HG03342 (cell line): ENCODE measurements around the gene ZNF423.

ENCODE experiments used
- ATAC-seq: cut with Tn5 transposase; IDR thresholded peaks from one replicate; pipeline ENCODE4 v1.9.1; 2021; ENCODE audit warnings: mild to moderate bottlenecking, moderate library complexity; ENCODE audit not compliant: unreplicated experiment

ZNF423 gene

DNA sequence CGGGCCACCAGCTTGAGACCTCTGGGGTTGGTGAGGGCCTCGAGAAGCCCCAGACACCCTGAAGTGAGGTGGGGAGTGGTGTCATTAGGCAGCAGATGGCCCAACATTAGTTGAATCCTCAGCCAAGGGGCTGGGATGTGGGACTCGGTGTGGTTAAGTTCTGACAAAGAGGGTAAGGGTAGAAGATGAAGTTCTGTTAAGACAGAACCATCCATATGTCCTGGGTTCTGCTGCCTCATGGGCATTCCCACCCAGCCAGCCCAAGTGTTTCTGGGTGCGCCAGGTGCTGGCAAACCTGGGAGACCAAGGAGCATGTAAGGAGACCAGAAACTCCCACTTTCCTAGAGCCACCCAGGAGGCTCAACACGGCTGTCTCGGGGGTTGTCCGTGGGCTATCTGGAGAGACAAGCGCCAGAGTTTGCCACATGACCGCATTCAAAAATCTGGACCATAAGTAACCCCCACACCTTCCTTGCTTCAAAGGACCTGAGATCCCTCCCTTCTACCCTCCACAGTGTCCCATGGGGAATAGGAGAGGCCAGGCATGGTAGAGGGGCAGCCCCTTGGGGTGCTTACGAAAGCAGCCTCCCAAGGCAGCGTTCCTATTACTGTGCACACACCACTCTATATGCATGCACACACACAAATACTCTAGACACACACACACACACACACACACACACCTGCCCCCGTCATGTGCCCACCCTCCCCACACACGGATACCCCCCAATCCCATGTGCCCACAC is 353.6 kb downstream of the ZNF423 start:
- no peak for ATAC-seq

DNA sequence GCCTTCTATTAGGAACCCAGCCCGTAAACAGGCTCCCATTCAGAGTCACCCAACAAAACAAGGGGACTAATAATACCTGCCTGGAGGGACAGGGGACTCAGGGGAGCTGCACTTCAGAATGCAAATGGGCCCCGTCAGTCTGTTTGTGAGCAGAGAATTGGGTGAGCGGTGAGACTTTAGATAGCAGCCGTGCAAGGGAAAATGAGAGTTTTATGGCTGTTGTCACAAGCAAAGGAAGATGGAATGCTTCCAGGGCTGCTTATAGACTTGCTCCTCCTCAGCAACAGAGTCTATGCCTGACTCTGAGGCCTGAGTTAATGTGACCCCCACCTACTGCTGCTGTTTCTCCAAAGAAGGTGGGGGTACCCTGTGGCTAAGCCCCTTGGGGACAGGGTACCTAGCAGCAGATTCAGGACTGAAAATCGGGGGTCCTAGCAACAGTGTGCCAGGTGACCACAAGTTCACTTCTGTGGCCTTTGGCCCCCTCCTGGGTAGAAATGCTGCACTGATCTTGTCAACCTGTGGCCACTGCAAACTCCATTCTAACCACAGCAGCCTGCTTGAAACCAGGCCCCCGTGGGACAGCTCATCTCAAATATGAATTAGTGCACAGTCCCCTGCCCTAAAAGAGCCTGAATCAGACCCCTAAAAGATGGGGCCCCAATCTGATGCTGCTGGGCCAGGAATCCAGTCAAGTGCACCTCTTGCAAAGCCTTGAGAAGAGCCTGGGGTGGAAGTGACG is 355.9 kb downstream of the ZNF423 start:
- no peak for ATAC-seq

DNA sequence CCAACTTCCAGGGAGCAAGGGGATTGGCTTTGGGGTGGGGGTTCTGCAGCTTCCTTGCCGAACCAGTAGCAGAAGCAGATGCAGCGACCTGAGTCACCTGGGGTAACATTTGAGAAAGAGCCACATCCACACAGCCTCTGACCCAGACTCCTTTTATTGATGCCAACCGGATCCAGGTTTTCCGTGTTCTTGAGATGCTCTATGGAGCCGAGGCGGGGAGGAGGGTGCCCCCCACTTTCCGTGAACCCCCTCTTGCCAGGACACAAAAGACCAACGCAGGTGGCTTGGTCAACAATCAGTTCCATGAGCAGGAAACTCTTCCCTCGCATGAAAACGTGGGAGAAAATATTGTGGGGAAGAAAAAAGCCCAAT is 356.5 kb downstream of the ZNF423 start:
- ATAC-seq, result no peak

DNA sequence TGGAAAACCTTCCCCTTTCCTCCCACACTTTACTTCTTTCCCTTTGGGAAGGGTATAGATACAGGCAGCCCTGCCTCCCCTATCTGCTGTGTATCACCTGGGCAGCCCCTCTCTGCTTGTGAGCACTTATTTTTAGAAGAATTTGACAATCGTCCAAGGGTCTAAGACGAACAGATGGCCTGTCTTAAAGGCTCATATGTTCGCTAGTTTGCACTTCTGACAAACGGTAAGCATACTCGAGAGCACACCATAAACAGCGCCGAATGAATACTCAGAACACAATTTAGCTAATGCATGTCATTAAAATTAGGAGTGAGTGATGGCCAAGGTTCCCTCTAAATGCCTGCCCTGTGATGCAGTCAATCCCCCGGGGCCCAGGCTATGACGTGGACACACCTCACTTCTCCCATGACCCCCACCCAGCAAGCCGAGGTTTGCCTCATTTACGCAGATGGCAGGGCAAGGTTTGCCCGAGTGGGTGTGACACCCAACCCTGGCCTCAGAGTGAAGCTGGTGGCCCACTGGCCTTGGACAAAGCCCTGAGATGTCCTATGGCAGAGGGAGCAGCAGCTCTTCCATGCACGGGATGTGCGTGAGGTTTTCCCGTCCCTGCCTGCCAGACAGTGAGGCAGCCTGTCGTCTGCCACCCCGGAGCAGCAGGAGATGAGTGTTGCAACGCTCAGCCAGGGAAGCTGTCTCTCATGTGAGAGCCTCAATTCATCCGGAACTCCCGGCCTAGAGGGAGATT is 357.1 kb downstream of the ZNF423 start:
- ATAC-seq, result no peak

DNA sequence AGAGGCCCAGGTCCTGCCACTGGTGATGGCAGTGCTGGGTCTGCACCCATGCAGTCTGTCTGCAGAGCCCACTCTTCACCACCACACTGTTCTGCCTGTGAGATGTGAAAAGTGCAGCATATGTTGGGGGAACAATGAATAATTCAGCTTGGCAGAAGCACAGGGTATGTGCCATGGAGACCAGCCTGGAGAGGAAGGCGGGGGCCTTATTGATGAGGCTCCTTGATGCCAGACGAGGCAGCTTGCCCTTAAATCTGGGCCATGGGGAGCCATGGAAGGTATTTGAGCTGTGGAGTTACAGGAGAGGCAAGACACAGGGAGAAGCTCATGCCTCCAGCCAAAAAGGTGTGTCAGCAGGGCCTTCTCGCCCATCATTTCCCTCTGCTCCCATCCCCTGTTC is 357.6 kb downstream of the ZNF423 start:
- no peak for ATAC-seq

DNA sequence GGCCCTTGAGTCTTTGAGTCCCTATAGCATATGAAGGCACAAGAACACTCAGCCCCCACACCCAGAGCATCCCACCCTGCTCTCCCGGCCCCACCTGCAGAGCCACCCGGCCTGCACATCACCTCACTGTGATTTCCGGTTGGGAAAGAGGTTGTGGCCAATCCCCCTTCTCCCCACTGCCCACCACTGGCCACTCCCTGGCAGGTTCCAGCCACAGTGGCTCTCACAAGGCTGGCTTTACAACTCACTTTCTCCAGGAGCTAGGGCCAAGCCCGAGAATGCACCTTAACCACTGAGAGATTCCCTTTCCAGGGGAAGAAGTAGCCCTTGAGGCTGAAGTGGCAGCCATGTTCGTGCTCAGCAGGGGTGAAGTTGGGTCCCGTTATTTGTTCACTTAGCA is 358.4 kb downstream of the ZNF423 start:
- ATAC-seq, result no peak

DNA sequence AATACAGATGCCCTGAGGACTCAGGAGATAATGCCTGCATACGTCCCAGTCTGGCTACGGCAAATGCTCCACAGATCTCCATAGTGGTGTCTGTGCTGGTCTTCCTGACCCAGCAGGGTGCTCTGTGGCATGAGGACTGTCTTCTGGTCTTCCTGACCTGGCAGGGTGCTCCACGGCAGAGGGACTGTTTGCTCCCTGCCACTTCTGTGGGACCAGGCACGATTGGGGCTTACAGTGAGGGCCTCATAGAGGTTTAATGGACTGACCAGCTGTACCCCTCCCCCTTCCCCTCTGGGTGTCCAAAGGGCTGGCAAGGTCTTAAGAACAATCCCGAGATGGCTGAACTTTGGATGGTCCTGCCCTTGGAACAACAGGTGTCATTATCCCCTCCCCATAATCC is 359.3 kb downstream of the ZNF423 start:
- ATAC-seq, result no peak

DNA sequence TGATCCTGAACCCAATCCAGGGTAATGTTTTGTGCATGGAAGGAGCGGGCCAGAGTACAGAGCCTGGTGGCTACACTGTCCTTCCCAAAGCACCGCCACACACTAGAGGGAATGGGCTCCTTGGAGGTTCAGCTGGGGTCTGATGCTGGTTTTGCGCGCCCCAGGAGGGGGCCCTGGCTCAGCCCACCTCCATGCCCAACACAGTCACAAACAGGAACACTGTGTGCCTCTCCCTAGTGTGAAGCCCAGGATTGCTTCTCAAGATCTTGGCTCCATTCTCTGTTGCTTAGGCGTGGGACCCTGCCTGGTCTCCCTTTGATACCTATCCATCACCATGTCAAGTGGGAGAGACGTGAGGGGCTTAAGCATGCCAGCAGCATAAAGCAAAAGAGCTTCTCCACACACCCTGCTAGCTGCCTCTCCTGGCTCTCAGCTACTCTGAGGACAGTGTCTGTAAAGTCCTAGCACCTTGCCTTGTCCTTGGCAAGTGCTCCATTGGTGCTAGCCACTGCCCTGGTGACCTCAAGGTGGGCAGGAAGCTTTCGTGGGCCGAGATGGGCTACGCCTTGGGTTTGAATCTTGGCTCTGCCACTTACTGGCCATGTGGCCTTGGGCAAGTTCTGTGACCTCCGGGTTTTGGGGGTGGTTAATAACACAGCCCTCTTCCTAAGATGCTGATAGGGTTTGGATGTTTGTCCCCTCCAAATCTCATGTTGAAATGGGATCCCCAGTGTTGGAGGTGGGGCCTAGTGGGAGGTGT is 360.1 kb downstream of the ZNF423 start:
- ATAC-seq, result no peak

DNA sequence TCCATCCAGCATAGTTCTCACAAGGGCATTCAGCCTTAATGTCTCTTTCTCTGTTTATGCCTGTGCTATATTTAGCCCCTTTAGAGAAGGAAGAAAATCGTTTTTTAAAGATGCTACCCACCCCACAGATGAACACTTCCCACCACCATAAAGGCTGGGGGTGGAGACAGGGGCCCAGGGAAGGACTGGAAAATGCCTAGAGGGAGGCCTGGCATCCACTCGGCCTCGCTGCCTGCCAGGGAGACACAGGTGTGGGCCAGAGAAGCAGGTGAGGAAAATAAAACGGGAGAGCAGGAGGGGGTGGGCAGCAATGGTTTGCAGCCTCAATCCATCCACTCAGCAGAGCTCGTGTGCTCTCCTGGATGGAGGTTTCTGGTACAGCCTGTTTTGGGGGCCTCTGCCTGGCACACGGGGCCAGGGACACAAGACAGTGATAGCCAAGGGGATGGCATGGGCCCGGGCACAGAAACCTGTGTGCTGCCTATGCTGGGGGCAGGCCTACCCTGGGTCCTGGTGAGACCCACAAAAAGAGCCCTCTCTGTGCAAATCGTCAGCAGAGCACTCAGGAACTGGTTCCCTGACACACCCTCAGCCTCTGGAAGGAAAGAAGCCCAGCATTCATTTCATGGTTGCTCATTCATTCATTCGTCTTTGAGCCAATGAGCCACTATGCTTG is 360.9 kb downstream of the ZNF423 start:
- no peak for ATAC-seq

DNA sequence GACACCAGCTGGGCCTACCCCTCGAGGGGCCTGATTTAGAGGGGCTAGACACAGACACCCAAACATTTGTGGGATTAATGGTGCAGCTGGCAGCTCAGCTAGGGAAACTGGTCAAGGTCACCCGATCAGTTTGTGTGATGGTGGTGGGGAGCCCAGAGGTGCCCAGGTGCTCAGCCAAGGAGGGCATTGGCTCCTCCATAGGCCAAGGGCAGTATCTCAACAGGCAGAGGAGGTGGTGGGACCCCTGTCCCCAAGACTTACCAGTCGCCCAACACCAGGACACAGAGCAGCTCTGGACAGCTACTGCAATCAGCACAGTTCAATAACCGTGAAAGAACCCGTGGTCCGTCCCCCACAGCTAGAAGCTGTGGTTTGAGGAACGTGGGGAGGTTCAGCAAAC is 361.4 kb downstream of the ZNF423 start:
- no peak for ATAC-seq

DNA sequence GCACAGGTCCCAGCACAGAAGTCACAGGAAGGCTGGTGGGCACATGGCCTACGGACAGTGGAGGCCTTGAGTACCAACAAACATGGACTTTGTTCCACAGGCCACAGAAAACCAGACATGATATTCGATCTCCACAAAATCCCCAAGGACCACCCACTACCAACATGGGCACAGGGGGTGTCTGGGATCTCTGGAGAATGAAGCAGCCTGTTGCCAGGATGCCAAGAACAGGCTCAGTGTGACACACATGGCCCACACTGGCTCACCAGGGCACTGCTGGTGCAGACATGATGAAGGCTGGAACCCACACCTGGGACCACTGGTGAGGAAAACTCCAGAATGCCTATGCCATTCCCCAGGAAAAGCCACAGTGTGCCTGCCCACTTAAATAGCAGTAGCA is 362.1 kb downstream of the ZNF423 start:
- ATAC-seq, result no peak

DNA sequence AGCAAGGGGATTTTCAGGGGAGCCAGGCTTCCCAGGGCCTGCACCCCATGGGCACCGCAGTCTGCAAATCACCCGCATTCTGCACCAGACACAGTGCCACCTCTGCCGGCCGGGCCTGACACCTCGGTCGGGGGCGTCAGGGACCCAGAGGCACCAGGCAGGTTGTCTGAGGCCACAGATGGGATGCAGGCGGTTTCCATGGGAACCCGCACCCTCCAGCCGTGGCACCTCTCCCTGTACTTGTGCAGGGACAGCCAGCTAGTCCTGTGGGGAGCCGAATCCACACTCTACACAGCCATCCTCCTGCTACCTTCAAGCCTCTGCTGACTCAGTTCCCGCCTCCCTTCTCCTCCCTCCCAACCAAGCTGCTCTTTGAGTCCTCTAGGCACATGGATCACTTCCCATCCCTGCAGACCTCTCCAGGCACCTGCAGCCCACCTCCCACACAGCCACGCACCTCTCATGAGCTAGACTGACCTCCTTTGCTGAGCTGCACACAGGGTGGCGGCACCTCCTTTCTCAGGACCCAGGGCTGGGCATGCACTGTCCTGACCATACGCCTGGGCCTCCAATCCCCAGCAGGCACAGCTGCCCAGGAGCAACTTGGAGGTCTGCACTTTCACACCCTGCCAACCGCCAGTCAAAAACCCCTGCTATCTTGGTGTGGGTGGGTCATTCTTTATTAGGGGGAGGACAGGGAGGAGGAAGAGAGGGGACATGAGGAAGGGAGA is 362.9 kb downstream of the ZNF423 start:
- no peak for ATAC-seq

DNA sequence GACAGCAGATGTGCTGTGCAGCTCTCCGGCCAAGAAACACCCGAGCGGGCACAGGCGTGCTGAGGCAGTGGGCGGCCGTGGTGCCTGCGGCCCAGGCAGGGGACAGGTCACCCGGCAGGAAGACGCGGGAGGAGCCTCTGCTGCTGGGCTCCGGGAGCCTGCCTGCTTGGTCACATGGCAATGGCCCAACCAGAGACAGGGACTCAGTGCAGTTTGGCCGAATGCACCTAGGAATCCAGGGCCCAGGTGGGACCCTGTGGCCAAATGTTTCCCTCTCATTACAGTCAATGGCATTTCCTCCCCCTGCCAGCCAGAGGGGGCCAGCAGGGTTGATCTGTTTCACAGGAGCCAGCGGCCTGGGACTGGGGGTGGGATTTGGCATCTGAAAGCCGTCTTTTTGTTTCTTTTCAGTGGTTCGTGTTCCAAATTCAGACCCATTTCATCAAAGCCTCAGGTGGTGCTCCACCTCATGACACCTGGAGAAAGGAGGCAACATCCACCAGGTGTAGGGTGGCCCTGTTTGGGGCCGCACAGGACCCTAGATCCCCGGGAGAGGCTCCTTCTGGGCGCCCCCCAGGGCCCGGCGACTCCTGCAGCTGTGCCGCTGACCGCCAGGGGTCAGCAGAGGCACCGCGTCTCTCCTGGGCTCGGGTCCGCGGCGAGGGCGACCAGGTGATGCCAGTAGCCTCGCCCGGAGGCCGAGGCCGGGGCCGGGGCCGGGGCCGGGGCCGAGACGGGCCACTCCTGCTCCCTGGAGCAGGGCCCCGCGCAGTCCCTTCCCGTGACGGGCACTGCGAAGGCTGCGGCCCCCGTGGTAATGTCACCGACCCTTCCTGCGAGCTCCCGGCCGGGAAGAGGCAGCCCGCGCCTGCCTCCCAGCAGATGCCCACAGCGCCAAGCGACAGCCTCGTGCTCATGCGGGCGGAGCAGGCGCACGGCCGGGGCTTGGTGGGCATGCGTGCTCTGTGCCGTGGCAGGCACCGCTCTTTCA is 363.8 kb downstream of the ZNF423 start:
- ATAC-seq, result peak; percentile 70

DNA sequence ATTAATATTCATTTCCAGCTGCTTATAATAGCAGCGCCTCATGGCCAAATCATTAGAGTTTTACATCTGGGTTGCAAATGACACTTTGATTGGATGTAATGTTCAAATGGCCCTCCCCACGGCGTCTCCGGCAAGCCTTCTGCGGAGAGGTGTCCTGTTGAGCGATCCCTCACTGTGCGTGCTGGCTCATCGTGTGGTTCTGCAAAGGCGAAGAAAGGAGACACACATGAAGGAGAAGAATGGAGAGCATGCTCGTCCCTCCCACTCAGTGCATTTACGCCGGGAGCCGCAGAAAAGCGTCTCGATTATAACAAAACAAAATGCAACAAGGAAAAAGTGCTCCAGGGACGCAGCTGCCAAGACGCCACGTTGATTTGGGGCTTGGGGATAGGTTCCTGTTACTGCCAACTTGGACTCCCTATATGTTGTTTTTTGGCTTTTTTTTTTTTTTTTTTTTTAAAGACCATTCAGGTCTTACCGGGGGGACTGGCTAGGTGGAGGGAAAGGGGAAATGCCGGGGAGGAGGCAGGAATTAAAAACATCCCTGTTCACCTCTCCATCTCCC is 364.7 kb downstream of the ZNF423 start:
- no peak for ATAC-seq

DNA sequence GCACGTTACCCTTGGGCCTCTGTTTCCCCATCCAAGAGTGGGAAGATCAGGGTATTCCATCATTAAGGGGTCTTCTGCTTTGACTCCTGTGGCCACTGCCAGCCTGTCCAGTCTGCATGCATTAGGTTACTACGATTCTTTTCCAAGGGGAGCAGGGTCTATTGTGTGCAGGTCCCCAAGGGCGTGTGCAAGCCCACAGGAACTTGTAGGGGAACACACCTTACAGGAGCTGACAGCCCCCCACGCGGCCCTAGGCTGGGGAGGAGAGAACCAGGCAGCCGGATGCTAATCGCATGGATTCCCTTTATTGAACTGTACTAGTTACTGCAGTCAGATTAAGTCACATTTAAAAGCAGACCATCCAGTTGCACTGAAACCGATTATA is 365.6 kb downstream of the ZNF423 start:
- ATAC-seq, result no peak

DNA sequence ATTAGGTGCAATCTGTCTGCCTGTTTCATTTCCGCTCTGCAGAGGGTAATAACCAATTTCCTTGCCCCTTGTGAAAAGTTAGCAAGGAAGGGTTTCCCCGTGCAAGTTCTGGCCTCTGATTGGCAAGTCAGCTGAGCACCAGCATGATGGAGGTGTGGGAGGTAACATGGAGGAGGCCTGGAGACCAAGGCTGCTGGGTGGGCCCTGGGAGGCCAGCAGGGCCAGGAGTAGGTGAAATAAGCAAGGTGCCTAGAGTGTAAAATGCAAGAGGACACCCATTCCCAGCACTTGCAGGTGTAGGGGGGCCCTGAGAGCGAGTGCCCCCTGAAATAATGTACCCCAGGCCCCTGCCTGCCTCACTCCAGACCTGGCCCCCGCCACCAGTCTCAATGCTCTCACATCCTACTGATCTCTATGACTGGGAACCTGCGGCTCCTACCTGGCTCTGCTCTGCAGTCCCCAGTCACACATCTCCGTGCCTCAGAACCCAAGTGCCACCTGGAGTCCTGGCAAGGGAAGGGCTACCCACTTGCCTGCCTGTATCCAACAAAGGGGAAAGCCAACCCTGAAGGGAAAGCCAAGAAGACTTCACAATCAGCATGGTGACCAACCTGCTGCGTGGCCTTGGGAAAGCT is 366.1 kb downstream of the ZNF423 start:
- no peak for ATAC-seq

DNA sequence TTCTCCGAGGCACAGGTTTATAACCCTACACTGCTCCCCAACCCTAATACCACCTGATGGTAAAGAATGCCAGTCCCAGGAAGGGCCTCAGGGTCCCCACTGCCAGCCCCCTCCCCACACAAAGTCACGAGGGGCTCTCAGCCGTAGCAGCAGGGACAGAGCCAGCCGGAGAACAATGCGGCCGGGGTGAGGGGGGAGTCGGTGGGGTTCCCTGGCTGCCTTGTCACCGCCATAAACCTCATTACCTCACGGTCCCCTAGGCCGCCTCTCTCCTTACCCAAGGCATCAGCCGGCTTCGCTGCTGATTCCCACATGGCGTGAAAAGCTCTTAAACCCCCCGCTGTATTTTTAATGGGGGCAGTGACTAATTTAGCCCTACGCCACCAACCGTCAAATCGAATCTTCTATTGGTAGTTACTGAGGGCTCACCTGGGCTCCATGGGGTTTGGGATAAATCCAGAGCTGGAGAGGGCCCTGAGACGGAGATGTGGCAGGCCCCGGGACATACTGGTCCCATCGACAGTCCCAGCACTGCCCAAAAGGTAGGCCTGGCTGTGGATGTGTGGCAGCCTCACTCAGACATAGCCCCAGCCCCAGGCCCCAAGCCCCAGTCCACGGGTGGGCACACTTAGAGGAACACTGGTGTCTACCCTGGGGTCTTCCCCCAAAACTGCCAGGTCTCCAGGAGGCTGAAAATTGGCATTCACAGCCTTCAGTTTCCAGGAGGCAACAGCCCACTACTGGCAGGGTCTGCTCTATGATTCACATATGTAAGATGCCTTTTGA is 367.0 kb downstream of the ZNF423 start:
- ATAC-seq, result no peak
